Activated CD8-positive, alpha-beta memory T cell treated with anti-CD3 and anti-CD28 coated beads, Interleukin-2, amount 50 U/mL, for 24 hours (primary cell): Measurements from ENCODE around the gene FLT3.
"Not testable (repeated sequence)": the region's sequence is repeated elsewhere in the genome, so short reads cannot be mapped to it uniquely, and the experiment has no call there.

Experiments used
- DNase-seq: peaks from one replicate; pipeline ENCODE4 v3.0.0-alpha.2; 2020; ENCODE audit errors: extremely low read depth

Gene FLT3

GRCh38 chr13:28099396-28100149 is 803 bp downstream of the FLT3 start:
- DNase-seq, result no peak

GRCh38 chr13:28097503-28097902 is 2.9 kb downstream of the FLT3 start:
- DNase-seq, result no peak

- no peak for DNase-seq
Observed at GRCh38 chr13:28094306-28094705, 6.1 kb downstream of the FLT3 start.

GRCh38 chr13:28093881-28094280 is 6.5 kb downstream of the FLT3 start:
- DNase-seq, result no peak

DNA sequence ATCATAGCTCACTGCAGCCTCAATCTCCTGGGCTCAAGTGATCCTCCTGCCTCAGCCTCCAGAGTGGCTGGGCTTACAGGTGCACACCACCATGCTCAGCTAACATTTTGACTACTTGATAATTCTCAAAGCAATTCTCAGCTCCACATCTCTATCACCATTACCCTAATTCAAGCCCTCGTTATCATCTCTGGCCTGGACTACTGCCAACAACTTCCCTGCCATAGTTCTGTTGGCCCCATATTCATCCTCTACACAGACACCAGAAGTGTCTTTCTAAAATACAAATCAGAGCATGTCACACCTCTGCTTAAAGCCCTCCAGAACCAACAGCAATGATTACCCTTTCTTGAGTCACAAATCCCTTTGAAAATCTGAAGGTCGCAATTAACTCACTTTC is 7.9 kb downstream of the FLT3 start:
- no peak for DNase-seq

DNA sequence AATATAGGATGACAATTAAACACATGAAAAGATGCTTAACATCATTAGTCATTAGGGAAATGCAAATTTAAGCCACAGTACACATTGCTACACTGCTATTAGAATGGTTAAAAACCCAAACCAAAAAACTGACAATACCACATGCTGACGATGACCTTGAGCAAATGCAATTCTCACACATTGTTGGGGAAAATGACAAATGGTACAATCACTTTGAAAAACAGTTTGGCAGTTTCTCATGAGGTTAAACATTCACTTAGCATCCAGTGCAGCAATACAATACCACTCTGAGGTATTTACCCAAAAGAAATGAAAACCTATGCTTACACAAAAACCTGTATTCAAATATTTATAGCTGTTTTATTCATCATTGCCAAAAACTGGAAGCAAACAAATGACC is 11.3 kb downstream of the FLT3 start:
- no peak for DNase-seq

GRCh38 chr13:28077820-28078219 is 22.6 kb downstream of the FLT3 start:
- DNase-seq, result not testable (repeated sequence)

DNA sequence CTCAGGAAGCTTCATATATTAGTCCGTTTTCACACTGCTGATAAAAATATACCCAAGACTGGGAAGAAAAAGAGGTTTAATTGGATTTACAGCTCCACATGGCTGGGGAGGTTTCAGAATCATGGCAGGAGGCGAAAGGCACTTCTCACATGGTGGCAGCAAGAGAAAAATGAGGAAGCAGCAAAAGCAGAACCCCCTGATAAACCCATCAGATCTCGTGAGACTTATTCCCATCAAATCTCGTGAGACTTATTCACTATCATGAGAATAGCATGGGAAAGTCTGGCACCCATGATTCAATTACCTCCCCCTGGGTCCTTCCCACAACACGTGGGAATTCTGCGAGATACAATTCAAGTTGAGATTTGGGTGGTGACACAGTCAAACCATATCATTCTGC is 23.1 kb downstream of the FLT3 start:
- DNase-seq, result no peak

DNA sequence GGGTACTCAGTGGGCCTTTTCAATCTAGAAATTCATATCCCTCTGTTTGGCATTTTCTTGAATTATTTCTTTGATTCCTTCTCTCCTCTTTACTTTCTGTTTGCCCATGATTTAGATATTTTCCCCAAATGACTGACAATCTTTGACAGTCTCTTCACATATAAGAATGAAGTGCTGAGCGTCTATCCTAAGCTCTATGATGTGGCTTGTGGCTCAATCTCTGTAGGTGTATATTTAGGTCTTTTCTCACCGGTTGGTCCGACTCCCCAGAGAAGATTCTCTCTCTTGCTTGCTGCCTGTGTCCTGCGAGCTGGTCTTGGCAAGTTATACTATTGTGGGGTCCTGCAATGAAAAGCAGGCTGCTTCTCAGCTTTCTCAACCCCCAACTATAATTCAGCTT is 29.0 kb downstream of the FLT3 start:
- DNase-seq, result no peak

DNA sequence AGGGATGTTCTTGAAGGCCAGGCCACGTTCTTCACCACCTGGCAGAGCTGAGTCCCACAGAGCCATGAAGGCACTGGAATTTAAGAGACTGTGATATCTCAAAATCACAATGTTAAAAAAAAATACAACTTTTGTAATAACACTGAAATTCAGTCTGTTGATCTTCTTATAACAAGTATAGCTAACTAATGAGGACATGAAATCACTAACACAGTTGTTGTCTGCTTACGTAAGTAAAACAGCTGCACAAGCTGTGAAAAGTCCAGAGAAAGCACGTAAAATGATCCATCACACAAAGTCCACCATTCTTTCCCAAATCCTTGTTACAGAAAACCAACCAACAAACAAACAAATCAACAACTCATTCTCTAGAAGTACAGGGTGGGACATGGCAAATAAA is 32.9 kb downstream of the FLT3 start:
- DNase-seq, result no peak

DNA sequence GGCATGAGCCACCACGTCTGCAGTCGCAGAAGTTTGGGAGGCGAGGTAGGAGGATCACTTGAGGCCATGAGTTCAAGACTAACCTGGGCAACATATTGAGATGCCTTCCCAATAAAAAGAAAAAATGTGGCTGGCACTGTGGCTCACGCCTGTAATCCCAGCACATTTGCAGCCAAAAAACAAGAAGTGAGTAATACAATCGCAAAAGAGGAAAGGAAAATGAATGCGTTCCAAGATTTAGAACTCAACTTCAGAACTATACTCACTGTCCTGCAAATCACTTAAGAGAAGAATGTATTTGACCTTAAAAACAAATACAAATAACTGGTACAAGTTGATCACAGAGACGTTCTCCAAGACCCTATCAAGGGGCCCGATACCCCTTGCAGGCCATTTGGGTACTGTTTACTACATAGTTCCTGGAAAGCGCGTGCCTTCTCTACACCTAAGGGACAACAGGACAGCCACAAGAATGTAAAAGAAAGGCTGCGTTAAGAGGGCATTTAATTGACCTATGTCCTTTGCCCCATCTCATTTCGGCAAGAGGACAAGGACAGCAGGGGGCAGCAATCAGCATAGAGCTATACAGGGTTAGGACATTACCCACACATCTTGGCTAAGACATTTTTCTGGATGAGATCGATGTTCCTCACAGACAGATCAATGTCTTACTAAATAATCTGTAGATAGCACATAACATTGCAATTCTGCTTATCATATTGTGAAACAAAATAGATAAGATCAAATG is 41.3 kb downstream of the FLT3 start:
- DNase-seq, result no peak

DNA sequence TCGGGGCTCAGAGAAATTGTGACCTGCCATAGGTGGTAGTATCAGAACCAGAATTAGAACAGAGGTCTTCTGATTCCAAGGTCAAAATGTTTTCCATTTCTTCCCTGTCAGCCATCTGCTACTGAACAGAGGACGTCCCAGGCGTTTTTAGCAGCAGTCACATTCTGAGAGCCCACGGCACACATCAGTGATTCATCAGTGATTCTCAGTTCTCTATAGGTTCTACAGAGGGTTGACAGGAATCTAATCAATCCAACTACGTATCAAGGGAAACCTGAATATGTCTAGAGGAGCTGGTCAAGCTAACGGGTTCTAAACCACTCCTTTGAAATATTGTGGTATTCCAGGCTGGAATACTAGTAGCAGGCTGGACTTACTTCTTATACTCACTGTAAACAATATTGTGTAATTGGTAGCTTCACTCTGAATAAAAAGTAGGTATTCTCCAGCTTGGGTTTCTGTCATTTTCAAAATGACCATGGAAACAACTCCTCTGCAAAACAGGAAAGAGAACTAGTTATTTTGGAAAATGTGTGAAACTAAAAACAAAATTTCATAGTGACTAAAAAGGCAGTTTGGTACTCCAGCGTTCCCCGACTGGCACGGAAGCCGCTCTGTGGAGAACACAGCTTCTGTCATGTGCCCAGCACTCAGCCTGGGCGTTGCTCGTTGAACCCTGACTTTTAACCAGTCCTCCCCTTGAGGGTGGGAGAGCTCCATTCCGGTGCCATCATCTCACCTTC is 43.2 kb downstream of the FLT3 start:
- DNase-seq, result no peak

GRCh38 chr13:28056426-28056825 is 44.0 kb downstream of the FLT3 start:
- DNase-seq, result no peak

GRCh38 chr13:28055357-28055756 is 45.0 kb downstream of the FLT3 start:
- DNase-seq, result no peak

DNA sequence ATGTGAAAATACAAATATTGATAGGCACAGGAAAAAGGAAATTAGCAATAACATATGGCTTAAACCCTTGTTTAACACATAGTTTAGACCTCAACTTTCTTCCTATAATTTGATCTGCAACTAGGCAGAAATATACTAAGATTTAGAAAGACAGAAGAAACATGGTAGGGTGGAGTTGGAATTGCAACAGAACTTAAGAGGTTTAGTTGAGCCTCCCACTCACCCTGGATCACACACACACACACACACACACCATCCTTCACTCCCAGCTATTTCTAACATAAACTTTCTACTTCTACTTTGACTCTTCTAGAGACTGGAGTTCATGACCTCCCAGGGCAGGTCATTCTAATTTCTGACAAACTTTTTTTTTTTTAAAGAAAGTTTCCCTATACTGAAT is 47.4 kb downstream of the FLT3 start:
- no peak for DNase-seq

DNA sequence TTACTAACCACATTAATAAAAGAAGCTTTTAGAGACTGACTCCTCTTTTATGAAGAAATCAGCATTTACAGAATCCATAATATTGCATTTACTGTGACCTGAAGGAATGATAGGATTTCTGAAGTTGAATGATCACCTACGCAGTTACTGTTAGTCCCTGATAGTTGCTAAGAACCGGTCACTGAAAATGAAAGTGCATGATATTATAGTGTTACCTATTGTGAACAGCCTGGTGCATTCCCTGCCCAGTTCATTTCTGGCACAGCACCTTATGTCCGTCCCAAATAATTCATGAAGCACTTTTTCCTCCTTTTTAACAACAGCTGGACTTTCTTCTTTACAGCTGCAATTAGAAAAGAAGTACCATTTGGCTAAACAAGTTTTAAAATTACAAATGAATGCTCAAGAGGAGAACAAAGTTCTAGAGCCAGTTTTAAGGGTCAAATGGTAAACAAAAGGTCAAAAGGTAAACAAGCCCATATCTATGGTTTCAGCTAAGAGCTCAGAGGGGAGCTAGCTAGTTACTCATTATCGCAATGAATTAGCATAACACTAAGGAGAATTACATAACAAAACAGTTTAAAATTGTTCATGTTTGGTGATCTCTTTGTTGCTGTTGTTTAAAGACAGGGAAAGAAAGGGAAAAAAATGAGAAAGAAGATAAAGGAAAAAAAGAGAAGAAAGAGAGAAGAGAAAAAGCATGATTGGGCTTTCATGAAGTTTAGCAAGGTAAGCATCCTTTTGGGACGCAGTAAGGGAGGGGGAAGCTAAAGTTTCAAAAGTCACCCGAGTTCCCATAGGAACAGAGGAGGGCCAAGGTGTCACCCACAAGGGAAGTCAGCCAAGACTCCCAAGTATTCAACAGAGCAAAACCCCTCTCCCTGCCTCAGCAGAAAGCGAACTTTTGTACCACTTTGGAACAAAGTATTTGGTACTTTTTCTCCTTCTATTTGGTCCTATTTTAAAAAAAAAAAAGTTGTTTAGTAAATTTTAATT is 50.2 kb downstream of the FLT3 start:
- no peak for DNase-seq

- DNase-seq, result no peak
Observed at GRCh38 chr13:28049215-28049614, 51.2 kb downstream of the FLT3 start.

GRCh38 chr13:28048768-28049167 is 51.6 kb downstream of the FLT3 start:
- no peak for DNase-seq

GRCh38 chr13:28047757-28048388 is 52.5 kb downstream of the FLT3 start:
- DNase-seq, result no peak

DNA sequence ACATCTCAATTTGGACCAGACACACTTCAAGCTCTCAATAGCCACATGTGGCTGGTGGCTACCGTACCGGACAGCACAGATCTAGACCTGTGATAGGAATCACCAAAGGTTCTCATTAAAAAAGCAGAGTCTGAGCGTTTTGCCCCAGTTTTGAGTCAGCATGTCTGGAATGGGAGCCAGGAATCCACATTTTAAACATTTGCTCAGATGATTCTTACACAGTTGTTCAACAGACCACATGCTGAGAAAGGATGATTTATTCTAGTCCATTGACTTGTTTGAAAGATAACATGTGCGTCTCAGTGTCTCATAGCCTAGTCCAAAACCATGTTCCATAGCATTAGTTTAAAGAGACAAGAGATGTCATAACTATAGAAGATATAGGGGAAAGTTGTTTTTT is 53.4 kb downstream of the FLT3 start:
- DNase-seq, result no peak

GRCh38 chr13:28045861-28046260 is 54.5 kb downstream of the FLT3 start:
- DNase-seq, result no peak
